Tibial nerve (tissue), 4 donors: Measurements from ENCODE around the gene CASZ1. TPM values are rescaled to one million over a fixed set of nuclear protein-coding genes. Genes with fewer than 3 reads are reported as not detected.

Experiments used
- DNase-seq, 2 donors: peaks; one replicate each; pipeline ENCODE4 v3.0.0-alpha.2; 2019; ENCODE audit warnings: low spot score in 2 of 2
- H3K27ac ChIP-seq, 4 donors: fragments of 200-600 bp; sonication (generic) in 3 of 4; one replicate each; pipeline ENCODE4 v1.5.1; 2017 to 2019; ENCODE audit warnings: mild to moderate bottlenecking in 1 of 4
- H3K27me3 ChIP-seq, 2 donors: fragments of 200-600 bp; sonication (generic) in 1 of 2; one replicate each; pipeline versions ENCODE4 v1.5.1 to v1.6.0; 2017 to 2019
- H3K36me3 ChIP-seq, 3 donors: fragments of 200-600 bp; sonication (generic); one replicate each; pipeline ENCODE4 v1.5.1; 2018 to 2019
- H3K4me1 ChIP-seq, 4 donors: fragments of 200-600 bp; sonication (generic) in 3 of 4; one replicate each; pipeline ENCODE4 v1.5.1; 2017 to 2019
- H3K4me3 ChIP-seq, 4 donors: fragments of 200-600 bp; sonication (generic) in 3 of 4; one replicate each; pipeline ENCODE4 v1.5.1; 2017 to 2019; ENCODE audit warnings: mild to moderate bottlenecking in 1 of 4, moderate library complexity in 1 of 4
- H3K9me3 ChIP-seq, 4 donors: fragments of 200-600 bp; sonication (generic) in 3 of 4; one replicate each; pipeline ENCODE4 v1.5.1; 2017 to 2019
- CTCF ChIP-seq, 5 experiments: fragments of 200-600 bp in 3 of 5; fragments of 450-650 bp in 2 of 5; sonication (generic) in 3 of 5; IDR thresholded peaks; one replicate each; pipeline ENCODE4 v1.5.1; 2016 to 2019; ENCODE audit warnings: antibody characterized with exemption in 5 of 5, mild to moderate bottlenecking in 3 of 5, moderate library complexity in 2 of 5
- EP300 ChIP-seq, 2 donors: sonication (generic); formaldehyde crosslinking; IDR thresholded peaks; one replicate each; pipeline ENCODE4 v1.6.1; 2017; ENCODE audit warnings: antibody characterized with exemption in 2 of 2, mild to moderate bottlenecking in 1 of 2
- POLR2A ChIP-seq, 2 donors: fragments of 450-650 bp; IDR thresholded peaks; one replicate each; pipeline ENCODE4 v1.6.1; 2017; ENCODE audit warnings: antibody characterized with exemption in 2 of 2, mild to moderate bottlenecking in 2 of 2, moderate library complexity in 2 of 2
- WGBS, 2 donors: methylation state at CpG; one replicate each; pipeline ENCODE4 v1.1.5; 2018; 5-methylcytosine and 5-hydroxymethylcytosine counted together
- total RNA-seq, 4 donors: library from RNA; depleted of rRNA; stranded (reverse); fragments of >200 nt; gene quantifications; one replicate each; pipeline ENCODE4 v1.1.0, GENCODE V29; 2016

The CASZ1 gene
- total RNA-seq, 4 donors from 2014 or later: 1.7 to 7.5 (median 5.1) TPM

GRCh38 chr1:10744654-10745238 lies 51.7 kb downstream of the CASZ1 start:
- no peaks in the 10 kb centered on the region for H3K36me3 ChIP-seq
- WGBS, 2 donors: 75 to 86% methylated on average over 12 of the region's 18 CpGs
- no peak for DNase-seq
- peaks cover 0 to 28% of the 10 kb centered on the region in 2 donors for H3K27me3 ChIP-seq
- TF ChIP-seq EP300 (IDR thresholded peaks at IDR 0.05) (no peak), CTCF (IDR thresholded peaks at IDR 0.05) (no peak), POLR2A (IDR thresholded peaks at IDR 0.05) (no peak)
- H3K4me3 ChIP-seq: no peak overlapping the region
- no peaks in the 10 kb centered on the region for H3K9me3 ChIP-seq
- no peaks in the 10 kb centered on the region for H3K4me1 ChIP-seq
- no peak overlapping the region for H3K27ac ChIP-seq

- TF ChIP-seq EP300 (IDR thresholded peaks at IDR 0.05): no peak
- no peak for TF ChIP-seq POLR2A (IDR thresholded peaks at IDR 0.05)
- no peak for TF ChIP-seq CTCF (IDR thresholded peaks at IDR 0.05)
These were observed 52.4 kb downstream of the CASZ1 start for GRCh38 chr1:10744029-10744428.

GRCh38 chr1:10741696-10742095 lies 54.8 kb downstream of the CASZ1 start:
- Histone ChIP-seq H3K36me3 (no peaks in the 10 kb centered on the region), H3K4me3 (no peak overlapping the region), H3K4me1 (no peaks in the 10 kb centered on the region), H3K27me3 (peaks cover 0 to 50% of the 10 kb centered on the region in 2 donors), H3K27ac (no peak overlapping the region), H3K9me3 (no peaks in the 10 kb centered on the region)
- no peak for DNase-seq
- 81 to 83% methylated on average over 13 of the region's 13 CpGs for WGBS, 2 donors
- TF ChIP-seq EP300 (IDR thresholded peaks at IDR 0.05): no peak
- TF ChIP-seq POLR2A (IDR thresholded peaks at IDR 0.05): no peak
- TF ChIP-seq CTCF (IDR thresholded peaks at IDR 0.05): no peak

More at GRCh38 chr1:10744029-10744428, 52.4 kb downstream of the CASZ1 start:
- no peak overlapping the region for H3K4me3 ChIP-seq
- H3K9me3 ChIP-seq: no peaks in the 10 kb centered on the region
- no peaks in the 10 kb centered on the region for H3K36me3 ChIP-seq
- peaks cover 0 to 30% of the 10 kb centered on the region in 2 donors for H3K27me3 ChIP-seq
- no peak overlapping the region for H3K27ac ChIP-seq
- no peak for DNase-seq
- WGBS, 2 donors: 43 to 64% methylated on average over 9 to 10 of the region's 11 CpGs
- no peaks in the 10 kb centered on the region for H3K4me1 ChIP-seq

- Histone ChIP-seq H3K4me1 (no peaks in the 10 kb centered on the region), H3K4me3 (no peak overlapping the region), H3K27me3 (peaks cover 0 to 60% of the 10 kb centered on the region in 2 donors), H3K36me3 (no peaks in the 10 kb centered on the region), H3K27ac (no peak overlapping the region), H3K9me3 (no peaks in the 10 kb centered on the region)
- no peak for DNase-seq
- 90 to 91% methylated on average over 6 of the region's 6 CpGs for WGBS, 2 donors
- TF ChIP-seq CTCF (IDR thresholded peaks at IDR 0.05) (no peak), POLR2A (IDR thresholded peaks at IDR 0.05) (no peak), EP300 (IDR thresholded peaks at IDR 0.05) (no peak)
These were observed 56.3 kb downstream of the CASZ1 start for GRCh38 chr1:10740123-10740522.

GRCh38 chr1:10739589-10739988 lies 56.9 kb downstream of the CASZ1 start:
- TF ChIP-seq CTCF (IDR thresholded peaks at IDR 0.05) (no peak), EP300 (IDR thresholded peaks at IDR 0.05) (no peak), POLR2A (IDR thresholded peaks at IDR 0.05) (no peak)
- Histone ChIP-seq H3K9me3 (no peaks in the 10 kb centered on the region), H3K36me3 (no peaks in the 10 kb centered on the region), H3K4me1 (no peaks in the 10 kb centered on the region), H3K27me3 (peaks cover 0 to 66% of the 10 kb centered on the region in 2 donors), H3K4me3 (no peak overlapping the region), H3K27ac (no peak overlapping the region)
- 81 to 85% methylated on average over 8 of the region's 8 CpGs for WGBS, 2 donors
- no peak for DNase-seq
